GM18873 (cell line): ENCODE data around the gene ZBTB46.

Experiments
- ATAC-seq: cut with Tn5 transposase; IDR thresholded peaks from one replicate; pipeline ENCODE4 v1.9.1; 2021; ENCODE audit warnings: mild to moderate bottlenecking, moderate library complexity, moderate number of reproducible peaks; ENCODE audit not compliant: unreplicated experiment, low FRiP score

Gene ZBTB46

DNA sequence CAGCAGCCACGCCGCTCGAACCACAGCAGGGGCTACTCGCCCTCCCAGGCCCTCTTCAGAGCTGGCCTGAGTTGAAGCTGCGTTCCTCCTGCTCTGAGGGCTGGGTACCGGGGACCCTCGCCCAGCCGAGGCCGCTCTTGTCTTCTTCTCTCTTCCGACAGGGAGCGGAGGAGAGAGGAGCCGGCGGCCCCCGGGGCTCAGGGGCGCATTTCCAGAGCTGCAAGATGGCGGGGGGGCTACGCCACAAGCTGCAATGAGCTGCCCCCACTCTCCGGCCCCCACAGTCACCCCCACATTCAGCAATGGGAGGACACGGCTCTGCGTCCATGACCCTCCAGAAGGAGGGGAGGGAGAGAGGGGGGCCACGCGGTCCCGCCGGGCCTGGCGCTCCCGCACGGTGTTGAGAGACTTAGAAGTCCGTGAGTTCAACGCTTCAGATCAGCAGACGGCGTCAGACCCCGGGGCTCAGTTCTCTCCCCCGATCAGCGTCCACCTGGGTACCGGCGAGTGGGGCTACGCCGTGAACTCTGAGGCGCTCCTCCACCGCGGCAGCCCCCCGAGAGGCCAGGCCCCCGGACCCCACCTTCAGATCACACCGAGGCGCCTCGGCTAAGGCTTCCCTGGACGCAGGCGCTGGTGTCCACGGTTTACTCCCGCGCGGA lies 59.9 kb downstream of the ZBTB46 start:
- no peak for ATAC-seq

DNA sequence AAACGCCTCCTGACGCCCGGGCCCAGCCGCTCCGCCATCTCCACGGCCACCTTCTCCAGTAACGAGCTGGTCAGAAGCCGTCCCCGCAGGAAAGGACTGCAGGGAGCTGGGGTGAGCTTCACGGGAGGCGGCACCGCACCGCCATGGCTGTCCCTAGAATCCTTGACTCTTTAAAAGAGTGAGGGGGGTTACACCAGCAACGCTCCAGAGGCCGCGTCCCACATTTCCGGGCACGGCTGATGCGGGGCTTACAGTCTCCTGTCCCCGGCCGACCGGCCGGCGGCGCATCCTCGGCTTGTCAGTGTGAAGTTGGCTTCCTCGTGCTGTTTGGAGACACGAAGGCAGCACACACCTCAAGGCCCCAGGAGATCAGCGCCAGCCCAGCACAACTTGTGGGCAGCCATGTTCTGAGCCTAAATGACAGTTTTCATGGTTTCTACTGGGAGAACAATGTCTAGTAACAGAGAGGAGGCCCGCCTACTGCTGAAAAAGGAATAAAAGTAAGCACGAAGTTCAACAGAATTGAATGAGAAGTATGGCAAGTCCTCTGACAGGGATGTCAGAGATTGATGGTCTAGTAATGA lies 61.1 kb downstream of the ZBTB46 start:
- ATAC-seq, result no peak

DNA sequence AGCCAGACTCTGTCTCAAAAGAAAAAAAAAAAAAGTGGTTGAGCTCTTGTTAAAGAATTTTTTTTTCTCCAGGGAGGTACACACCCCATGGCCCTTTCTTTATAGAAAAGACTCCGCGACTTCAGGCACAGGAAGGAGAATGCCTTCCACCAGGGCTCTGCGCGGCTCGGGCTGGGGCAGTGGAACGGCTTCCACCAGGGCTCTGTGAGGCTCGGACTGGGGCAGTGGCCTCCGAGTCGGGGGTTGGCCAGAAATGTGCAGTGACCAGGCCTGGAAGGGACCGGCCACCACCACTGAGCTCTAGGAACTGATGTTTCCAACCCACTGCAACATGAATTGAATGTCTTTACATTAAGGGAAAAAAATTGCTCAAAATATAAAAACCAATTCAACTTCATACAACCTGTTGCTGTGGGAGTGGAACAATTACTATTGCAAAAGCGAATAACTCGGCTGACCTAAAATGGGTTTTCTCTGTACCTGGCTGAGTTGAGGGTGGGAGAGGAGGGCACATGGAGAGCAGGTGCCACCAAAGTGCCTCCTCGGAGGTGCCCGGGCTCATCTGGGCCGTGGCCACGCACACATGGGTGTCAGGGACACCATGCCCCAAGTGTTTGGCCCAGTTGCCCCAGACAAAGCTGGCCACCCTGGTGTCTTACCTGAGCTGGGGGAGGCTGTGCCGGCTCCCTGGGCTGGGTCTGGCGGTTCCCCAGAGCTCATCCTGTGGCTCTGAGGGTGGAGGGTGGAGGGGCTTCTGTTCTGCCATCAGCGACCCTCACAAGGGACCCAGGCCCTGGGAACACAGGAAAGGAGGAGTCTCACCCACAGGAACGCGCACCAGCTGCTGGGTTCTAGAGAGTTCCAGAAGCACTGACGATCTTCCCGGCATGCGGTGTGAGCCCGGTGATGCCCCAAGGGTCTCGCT lies 62.2 kb downstream of the ZBTB46 start:
- ATAC-seq, result no peak

DNA sequence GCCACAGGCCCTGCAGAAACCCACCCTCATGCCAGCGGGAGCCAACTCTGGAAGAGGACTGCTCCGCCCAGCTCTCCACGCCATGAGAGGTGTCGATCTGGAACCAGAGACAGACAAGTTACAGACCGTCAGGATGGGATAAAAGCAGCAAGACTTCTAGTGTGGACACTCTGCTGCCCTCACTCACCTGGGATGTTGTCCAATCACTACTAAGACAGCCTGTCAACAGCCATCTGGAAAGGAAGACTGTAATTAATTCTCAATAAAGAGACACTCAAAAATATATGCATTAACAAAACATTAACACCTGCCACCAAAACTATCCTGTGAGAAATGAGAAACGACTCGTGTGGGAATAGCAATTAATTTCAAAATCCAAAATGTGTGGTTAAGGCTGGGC lies 63.2 kb downstream of the ZBTB46 start:
- no peak for ATAC-seq

DNA sequence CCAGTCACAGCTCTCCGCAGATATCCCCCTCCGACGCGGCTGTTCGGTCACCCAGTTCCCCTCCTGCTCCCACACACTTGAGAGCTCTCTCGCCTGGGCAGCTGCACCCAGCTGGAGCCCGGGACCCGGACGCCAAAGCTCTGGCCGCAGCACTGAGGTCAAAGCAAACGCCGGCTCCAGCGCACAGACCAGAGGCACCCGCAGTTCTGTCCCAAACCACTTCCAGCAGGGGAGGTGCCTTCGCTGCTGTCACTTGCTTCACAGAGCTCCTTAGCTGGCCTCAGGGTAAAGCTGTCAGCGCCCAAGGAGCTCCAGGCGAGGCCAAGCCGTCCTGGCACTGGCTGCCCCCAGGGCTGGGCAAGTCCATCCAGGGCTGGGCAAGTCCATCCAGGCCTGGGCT lies 63.6 kb downstream of the ZBTB46 start:
- no peak for ATAC-seq

DNA sequence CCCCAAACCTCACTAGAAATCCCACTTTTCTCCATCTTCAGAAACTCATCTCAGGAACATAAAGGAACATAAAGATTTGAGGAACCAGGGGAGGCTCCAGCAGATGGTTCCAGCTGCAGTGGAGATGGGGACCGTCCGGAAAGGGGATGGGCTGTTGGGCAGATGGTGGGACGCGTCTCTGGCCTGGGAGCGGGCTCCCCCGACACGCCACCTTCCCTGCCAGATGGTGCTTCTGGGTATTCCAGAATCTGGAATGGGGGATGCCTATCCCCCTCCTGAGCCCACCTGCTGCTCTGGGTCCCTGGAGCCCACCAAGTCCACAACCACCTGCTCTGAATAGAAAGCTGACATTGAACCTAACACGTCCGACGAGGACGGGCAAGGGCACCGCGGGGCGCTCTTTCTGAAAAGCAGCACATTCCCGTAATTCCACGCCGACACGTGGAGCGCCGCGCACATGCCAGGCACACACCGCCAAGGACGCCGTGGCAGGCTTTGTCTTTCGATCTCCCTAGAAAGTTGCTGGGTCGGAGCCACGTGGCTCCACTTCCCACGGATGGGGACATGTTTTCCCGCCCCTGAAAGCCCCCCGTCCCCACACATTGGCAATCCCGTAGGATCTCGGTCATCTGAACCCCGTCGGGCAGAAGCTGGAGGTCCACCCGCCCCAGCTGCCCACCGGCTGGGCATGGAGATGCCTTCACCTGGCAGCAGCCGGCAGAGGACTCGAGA lies 64.2 kb downstream of the ZBTB46 start:
- ATAC-seq, result no peak

DNA sequence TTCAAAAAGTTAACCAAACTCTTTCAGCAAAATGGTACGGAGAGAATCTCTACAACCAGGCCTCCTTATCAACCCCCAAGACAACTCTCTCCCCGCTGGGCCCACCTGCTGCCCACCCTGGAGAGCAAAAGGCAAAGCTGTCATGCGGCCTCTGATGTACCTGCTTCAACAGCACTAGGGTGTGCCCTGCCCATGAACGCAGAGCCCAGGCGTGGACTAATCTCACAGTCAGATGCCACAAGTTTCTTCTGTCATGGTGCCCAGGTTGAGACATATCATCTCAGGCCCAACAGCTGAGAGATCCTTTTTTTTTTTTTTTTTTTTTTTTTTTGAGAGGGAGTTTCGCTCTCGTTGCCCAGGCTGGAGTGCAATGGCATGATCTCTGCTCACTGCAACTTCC lies 65.2 kb downstream of the ZBTB46 start:
- ATAC-seq, result no peak

DNA sequence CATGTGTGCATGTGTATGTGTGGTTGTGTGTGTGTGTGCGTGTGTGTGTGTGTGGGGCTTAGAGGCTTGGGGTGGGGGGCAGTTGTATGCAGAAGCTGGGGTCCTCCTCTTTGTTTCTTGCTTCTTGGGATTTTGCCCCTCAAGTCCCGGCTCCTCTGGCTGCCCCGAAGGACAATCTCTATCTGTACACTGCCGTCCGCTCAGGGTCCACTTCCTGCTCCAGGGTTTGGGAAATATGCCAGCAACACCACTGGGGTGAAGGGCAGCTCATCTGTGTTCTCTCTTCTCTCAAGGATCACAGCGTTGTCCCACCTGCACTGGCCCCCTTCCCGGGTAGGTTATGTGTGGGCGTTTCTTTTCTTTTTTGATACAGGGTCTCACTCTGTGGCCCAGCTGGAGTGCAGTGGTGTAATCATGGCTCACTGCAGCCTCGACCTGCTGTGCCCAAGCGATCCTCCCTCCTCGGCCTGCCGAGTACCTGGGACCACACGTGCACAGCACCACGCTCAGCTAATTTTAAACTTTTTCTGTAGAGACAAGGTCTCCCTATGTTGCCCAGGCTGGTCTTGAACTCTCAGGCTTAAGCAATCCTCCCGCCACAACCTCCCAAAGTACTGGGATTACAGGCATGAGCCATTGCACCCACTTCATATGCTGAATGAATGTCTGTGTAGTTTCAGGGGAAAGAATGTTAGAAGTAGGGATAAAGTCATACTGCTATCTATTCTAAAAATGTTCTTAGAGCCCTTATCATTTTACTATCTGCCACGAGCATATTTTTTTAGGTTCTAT lies 65.8 kb downstream of the ZBTB46 start:
- no peak for ATAC-seq

DNA sequence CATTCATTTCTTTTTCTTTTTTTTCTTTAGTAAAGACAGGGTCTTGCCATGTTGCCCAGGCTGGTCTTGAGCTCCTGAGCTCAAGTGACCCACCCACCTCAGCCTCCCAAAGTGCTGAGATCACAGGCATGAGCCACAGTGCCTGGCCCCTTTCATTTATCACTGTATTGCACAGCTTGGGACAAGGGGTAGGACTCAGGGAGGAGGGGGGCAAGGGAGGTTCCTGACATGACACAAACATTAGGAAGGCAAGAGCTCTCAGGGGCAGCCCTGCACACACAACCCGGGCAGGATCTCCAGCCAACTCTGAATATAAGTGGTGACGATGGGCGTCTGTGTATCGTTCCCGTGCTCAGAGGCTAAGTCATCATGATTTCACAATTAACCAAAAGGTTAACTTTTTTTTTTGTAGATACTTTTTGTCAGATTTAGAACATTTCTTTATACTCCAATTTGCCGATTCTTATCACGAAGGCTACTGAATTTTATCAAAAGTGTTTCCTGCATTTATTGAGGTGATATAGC lies 71.6 kb downstream of the ZBTB46 start:
- no peak for ATAC-seq

DNA sequence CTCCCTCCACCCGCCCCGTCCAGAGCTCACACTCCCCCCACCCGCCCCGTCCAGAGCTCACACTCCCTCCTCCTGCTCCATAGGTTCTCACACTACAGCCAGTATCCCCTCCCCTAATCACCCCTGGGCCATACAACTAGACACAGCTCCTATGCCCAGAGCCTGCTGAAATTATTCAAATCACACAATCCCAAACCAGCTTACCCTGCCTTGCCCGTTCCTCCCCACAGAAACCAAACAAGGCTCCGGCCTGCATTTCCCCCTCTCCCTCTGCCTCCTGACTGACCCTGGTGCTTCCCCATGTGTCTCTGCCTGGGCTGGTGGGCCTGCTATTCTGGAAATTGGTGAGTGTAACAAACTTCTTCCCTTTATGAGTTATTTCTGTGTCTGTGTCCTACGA lies 72.9 kb downstream of the ZBTB46 start:
- ATAC-seq, result no peak

DNA sequence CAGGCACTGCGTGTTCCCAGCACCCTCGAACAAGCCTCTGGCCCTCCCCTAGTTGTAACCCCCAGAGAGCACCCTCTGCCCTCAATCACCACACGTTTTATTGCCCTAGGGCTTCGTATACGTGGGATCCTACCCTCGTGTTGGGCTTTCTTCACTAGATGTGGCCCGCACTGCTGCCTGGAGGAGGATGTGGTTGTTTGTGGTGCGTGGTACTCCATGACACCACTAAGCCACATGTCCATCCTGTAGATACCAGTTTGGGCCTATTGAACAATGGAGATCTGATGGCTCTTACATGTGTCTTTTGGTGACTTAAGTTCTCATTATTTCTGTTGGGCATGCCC lies 74.4 kb downstream of the ZBTB46 start:
- no peak for ATAC-seq

DNA sequence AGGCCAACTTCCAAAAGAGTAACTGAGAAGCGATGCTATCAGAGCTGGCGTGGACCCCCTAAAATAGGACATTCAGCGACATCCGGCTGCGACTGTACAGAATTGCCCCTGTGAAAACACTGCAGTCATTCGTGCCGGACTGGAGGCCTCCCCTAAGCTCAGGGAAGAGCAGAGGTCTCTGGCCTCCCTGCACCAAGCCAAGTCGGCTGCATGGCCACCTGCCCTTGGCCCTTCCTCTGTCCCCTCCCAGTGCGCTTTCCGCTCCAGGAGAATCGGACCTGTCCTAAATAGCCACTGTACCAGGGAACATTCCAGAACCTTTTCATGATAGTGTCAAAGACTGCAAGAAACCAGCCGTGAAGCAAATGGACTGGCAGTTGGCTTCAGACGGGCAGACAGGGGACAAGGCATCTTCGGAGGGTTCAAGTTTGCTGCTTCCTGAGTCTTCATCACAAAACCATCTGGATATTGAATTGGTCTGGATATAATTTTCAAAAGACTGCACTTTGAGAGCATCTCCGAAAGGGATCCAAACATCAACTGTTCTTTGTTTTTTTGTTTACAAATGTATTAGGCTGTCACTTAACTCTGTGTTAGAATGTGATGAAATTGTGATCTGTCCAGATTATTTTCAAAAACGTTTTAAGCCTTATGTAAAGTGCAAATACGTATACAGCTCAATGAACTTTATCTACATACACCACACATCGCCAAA lies 75.0 kb downstream of the ZBTB46 start:
- no peak for ATAC-seq

DNA sequence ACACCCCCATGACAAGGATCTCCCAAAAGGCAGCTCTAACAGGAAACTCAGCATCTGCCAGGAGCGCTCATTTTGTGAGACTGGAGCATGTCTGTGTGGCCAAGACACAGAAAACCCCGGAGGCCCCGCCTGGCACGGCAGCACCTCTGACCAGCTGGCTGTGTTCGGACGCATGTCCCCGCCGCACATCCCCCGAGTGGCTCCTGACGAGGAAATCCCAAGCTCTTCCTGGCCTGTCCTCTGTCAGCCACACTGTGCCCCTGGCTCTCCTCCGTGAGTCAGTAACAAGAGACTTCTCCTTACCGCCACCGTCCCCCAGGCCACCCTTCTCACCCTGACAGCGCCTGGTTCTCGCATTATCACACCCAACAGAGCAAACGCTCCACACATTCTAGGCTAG lies 77.1 kb downstream of the ZBTB46 start:
- ATAC-seq, result no peak

DNA sequence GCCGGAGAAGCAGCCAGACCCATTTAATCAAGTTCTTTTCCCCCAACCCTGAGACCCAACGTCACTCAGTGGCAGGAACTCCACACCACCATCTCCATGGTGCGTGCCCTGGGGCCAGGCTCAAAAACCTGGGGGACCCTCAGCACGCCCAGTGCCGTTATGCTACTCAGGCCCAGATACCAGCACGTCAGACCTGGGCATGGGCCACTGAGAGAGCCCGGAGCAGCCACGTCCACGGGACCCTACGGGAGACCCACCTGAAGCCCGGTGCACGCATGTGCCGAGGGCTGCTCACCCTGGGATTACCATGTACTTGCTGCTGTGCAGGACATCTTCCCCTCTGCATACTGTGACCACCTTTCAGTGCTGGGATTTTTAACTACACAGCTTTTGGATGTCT lies 77.7 kb downstream of the ZBTB46 start:
- no peak for ATAC-seq

DNA sequence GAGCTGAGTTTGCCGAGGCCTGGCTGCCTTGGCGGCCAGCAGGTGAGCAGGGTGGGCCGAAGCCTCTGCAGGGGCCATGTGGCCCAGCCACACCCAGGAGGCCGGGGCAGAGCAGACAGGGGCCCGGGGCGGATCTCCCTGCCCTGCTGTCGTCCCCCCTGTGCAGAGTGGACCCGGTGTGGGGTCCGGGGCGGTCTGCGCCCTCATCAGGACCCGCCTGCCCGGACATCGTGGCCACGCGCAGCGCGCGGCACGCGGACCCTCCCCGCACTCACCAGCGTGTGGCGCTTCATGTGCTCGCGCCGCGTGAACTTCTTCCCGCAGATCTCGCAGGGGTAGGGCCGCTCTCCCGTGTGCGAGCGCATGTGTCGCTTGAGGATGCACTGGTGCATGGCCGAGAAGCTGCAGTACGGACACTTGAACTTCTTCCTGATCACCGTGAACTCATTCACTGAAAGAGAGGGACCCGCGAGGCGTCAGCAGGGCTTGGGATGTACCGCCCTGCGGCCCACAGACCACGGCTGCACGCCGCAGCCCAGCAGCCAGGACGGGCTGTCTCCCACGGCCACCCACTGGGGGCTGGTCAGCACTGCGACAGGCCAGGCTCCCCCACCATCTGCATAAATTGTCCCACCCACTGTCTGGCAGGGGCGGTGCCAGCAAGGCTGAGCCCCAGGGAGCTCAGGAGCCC lies 78.5 kb downstream of the ZBTB46 start:
- no peak for ATAC-seq

DNA sequence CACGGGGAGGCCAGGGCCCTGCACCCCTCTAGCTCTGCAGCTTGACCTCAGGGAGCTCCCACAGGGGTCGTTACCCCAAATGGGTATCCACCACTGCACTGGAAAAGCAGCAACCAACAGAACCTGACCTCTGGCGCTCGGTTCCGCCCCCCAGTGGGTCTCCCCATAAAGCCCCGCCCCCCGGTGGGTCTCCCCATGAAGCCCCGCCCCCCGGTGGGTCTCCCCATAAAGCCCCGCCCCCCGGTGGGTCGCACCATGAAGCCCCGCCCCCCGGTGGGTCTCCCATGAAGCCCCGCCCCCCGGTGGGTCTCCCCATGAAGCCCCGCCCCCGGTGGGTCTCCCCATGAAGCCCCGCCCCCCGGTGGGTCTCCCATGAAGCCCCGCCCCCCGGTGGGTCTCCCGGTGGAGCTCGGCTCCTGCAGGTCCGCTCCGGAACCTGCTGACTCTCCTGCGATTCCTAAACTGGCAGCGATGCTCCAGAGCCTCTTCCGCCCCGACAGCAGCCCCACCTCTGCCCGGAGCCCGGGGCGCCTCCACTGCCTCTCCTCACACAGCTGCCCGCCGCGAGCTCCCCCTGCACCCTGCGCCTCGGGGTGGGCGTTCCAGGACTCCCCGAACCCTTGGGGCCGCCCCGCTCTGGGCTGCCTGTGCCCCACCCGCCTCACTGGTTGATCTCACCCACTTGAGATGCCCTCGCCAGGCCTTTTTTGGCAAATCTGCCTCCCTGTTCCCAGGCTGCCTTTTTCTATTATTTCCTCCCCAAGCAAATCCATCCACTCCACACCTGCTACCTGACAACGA lies 79.4 kb downstream of the ZBTB46 start:
- no peak for ATAC-seq

DNA sequence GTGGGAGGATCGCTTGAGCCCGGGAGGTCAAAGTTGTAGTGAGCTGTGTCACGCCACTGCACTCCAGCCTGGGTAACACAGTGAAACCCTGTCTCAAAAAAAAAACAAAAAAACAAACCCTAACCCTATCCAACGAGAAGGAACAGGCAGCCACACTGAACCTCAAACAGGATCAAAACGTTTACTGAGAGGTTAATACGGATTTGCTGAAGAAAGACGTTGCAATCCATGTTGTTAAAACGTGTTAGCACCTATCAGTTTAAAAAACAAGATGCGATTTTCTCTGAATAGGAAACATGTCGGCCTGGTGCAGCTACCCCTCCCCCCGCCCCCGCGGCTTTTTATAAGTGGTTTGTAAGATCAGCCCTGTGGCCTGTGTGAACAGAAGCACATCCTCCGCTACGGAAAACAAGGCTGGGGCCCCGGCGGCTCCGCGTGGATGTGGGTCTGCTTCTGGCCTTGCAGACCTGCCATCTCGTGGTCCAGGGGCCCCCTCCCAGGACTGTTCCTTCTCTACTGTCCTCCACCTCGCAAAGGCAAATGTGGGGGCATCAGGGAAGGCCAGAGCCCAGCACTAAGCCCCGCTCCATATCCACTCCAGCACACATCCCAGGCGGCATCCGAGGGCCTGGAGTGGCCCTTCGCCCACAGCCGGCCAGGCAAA lies 80.1 kb downstream of the ZBTB46 start:
- ATAC-seq, result no peak
